CD4-positive, alpha-beta T cell treated with Interleukin-1 beta for 1 hour (primary cell): ENCODE measurements around the gene MAGEC1.
"Not testable (repeated sequence)": the region's sequence is repeated elsewhere in the genome, so short reads cannot be mapped to it uniquely, and the experiment has no call there.

Experiments
- DNase-seq, 2 donors: peaks; one replicate each; pipeline ENCODE4 v3.0.0-alpha.2; 2020 to 2022

Gene MAGEC1

GRCh38 chrX:141903400-141904155, at the start of gene MAGEC1:
MAGEC1 (plus strand) TSS chrX:141903894; CDS start chrX:141905073, 1,179 bp downstream.
- DNase-seq: no peak

GRCh38 chrX:141857479-141857878, 46.2 kb upstream of the MAGEC1 start:
- no peak for DNase-seq

GRCh38 chrX:141879616-141880015, 24.1 kb upstream of the MAGEC1 start:
- DNase-seq: no peak

GRCh38 chrX:141888811-141889210, 14.9 kb upstream of the MAGEC1 start:
- DNase-seq: not testable (repeated sequence)

- no peak for DNase-seq
These were observed 9.0 kb upstream of the MAGEC1 start for GRCh38 chrX:141894733-141895132.

- no peak for DNase-seq
These were observed 6.0 kb upstream of the MAGEC1 start for GRCh38 chrX:141897690-141898089.

GRCh38 chrX:141902366-141902765, 1.3 kb upstream of the MAGEC1 start:
- no peak for DNase-seq

GRCh38 chrX:141904262-141904661, 568 bp downstream of the MAGEC1 start:
- no peak for DNase-seq

GRCh38 chrX:141917801-141918200, 14.1 kb downstream of the MAGEC1 start:
- DNase-seq: no peak

- DNase-seq: no peak
These were observed 20.6 kb downstream of the MAGEC1 start for GRCh38 chrX:141924293-141924692.

GRCh38 chrX:141928432-141928831, 24.7 kb downstream of the MAGEC1 start:
- DNase-seq: no peak

GRCh38 chrX:141934059-141934641, 30.5 kb downstream of the MAGEC1 start:
- DNase-seq: no peak

GRCh38 chrX:141935645-141936044, 32.0 kb downstream of the MAGEC1 start:
- DNase-seq: no peak

GRCh38 chrX:141936080-141936479, 32.4 kb downstream of the MAGEC1 start:
- no peak for DNase-seq

GRCh38 chrX:141941234-141941633, 37.5 kb downstream of the MAGEC1 start:
- no peak for DNase-seq

GRCh38 chrX:141945426-141945825, 41.7 kb downstream of the MAGEC1 start:
- no peak for DNase-seq

GRCh38 chrX:141947350-141947749, 43.7 kb downstream of the MAGEC1 start:
- DNase-seq: no peak

- no peak for DNase-seq
These were observed 48.9 kb downstream of the MAGEC1 start for GRCh38 chrX:141952603-141953002.

GRCh38 chrX:141958675-141959074, 55.0 kb downstream of the MAGEC1 start:
- DNase-seq: no peak
